ENCODE data around the gene TNFRSF6B.

Gene TNFRSF6B

GRCh38 chr20:63744574-63745423 is 48.3 kb downstream of the TNFRSF6B start:
- Histone ChIP-seq H3K4me3 (ENCODE audit: insufficient read depth, low read depth, low read length, poor library complexity, severe bottlenecking) (no peak overlapping the region), H3K27me3 (replicated peaks; ENCODE audit: control insufficient read depth, insufficient read depth, low read length, poor library complexity, severe bottlenecking) (no peaks in the 10 kb centered on the region), H3K27ac (ENCODE audit: insufficient read depth, low read length, poor library complexity, severe bottlenecking) (no peak overlapping the region)

GRCh38 chr20:63745424-63745805 is 49.0 kb downstream of the TNFRSF6B start:
- Histone ChIP-seq H3K27ac (ENCODE audit: insufficient read depth, low read length, poor library complexity, severe bottlenecking) (no peak overlapping the region), H3K4me1 (ENCODE audit: control insufficient read depth, insufficient read depth, low read length, poor library complexity, severe bottlenecking) (peaks cover 16% of the 10 kb centered on the region), H3K36me3 (ENCODE audit: control insufficient read depth, insufficient read depth, low read length) (peaks cover 25% of the 10 kb centered on the region), H3K9me3 (ENCODE audit: control insufficient read depth, low read length) (no peaks in the 10 kb centered on the region), H3K4me3 (ENCODE audit: insufficient read depth, low read depth, low read length, poor library complexity, severe bottlenecking) (no peak overlapping the region), H3K27me3 (replicated peaks; ENCODE audit: control insufficient read depth, insufficient read depth, low read length, poor library complexity, severe bottlenecking) (no peaks in the 10 kb centered on the region)
- no peak for DNase-seq

More at GRCh38 chr20:63744574-63745423, 48.3 kb downstream of the TNFRSF6B start:
- no peak for DNase-seq
- Histone ChIP-seq H3K4me1 (ENCODE audit: control insufficient read depth, insufficient read depth, low read length, poor library complexity, severe bottlenecking) (peaks cover 10% of the 10 kb centered on the region), H3K36me3 (ENCODE audit: control insufficient read depth, insufficient read depth, low read length) (peaks cover 25% of the 10 kb centered on the region), H3K9me3 (ENCODE audit: control insufficient read depth, low read length) (no peaks in the 10 kb centered on the region)

- DNase-seq, result no peak
- Histone ChIP-seq H3K27me3 (replicated peaks; ENCODE audit: control insufficient read depth, insufficient read depth, low read length, poor library complexity, severe bottlenecking) (no peaks in the 10 kb centered on the region), H3K27ac (ENCODE audit: insufficient read depth, low read length, poor library complexity, severe bottlenecking) (no peak overlapping the region), H3K4me1 (ENCODE audit: control insufficient read depth, insufficient read depth, low read length, poor library complexity, severe bottlenecking) (peaks cover 18% of the 10 kb centered on the region), H3K36me3 (ENCODE audit: control insufficient read depth, insufficient read depth, low read length) (peaks cover 24% of the 10 kb centered on the region), H3K9me3 (ENCODE audit: control insufficient read depth, low read length) (no peaks in the 10 kb centered on the region), H3K4me3 (ENCODE audit: insufficient read depth, low read depth, low read length, poor library complexity, severe bottlenecking) (no peak overlapping the region)
Observed at GRCh38 chr20:63745961-63746731, 49.7 kb downstream of the TNFRSF6B start.

GRCh38 chr20:63746751-63747315 is 50.4 kb downstream of the TNFRSF6B start:
- no peak overlapping the region for H3K27ac ChIP-seq (ENCODE audit: insufficient read depth, low read length, poor library complexity, severe bottlenecking)
- no peak overlapping the region for H3K4me3 ChIP-seq (ENCODE audit: insufficient read depth, low read depth, low read length, poor library complexity, severe bottlenecking)
- peaks cover 17% of the 10 kb centered on the region for H3K36me3 ChIP-seq (ENCODE audit: control insufficient read depth, insufficient read depth, low read length)
- H3K27me3 ChIP-seq (replicated peaks; ENCODE audit: control insufficient read depth, insufficient read depth, low read length, poor library complexity, severe bottlenecking), result no peaks in the 10 kb centered on the region
- no peaks in the 10 kb centered on the region for H3K9me3 ChIP-seq (ENCODE audit: control insufficient read depth, low read length)
- DNase-seq, result no peak
- peaks cover 22% of the 10 kb centered on the region for H3K4me1 ChIP-seq (ENCODE audit: control insufficient read depth, insufficient read depth, low read length, poor library complexity, severe bottlenecking)

GRCh38 chr20:63747622-63748069 is 51.2 kb downstream of the TNFRSF6B start:
- Histone ChIP-seq H3K36me3 (ENCODE audit: control insufficient read depth, insufficient read depth, low read length) (peaks cover 9% of the 10 kb centered on the region), H3K4me1 (ENCODE audit: control insufficient read depth, insufficient read depth, low read length, poor library complexity, severe bottlenecking) (peaks cover 24% of the 10 kb centered on the region), H3K27ac (ENCODE audit: insufficient read depth, low read length, poor library complexity, severe bottlenecking) (no peak overlapping the region), H3K9me3 (ENCODE audit: control insufficient read depth, low read length) (no peaks in the 10 kb centered on the region), H3K4me3 (ENCODE audit: insufficient read depth, low read depth, low read length, poor library complexity, severe bottlenecking) (no peak overlapping the region), H3K27me3 (replicated peaks; ENCODE audit: control insufficient read depth, insufficient read depth, low read length, poor library complexity, severe bottlenecking) (no peaks in the 10 kb centered on the region)
- no peak for DNase-seq

Measured in effector memory CD4-positive, alpha-beta T cell (primary cell).